ENCODE measurements around the gene HBQ1.
"Not testable (repeated sequence)": the region's sequence is repeated elsewhere in the genome, so short reads cannot be mapped to it uniquely, and the experiment has no call there.

HBQ1 gene

DNA sequence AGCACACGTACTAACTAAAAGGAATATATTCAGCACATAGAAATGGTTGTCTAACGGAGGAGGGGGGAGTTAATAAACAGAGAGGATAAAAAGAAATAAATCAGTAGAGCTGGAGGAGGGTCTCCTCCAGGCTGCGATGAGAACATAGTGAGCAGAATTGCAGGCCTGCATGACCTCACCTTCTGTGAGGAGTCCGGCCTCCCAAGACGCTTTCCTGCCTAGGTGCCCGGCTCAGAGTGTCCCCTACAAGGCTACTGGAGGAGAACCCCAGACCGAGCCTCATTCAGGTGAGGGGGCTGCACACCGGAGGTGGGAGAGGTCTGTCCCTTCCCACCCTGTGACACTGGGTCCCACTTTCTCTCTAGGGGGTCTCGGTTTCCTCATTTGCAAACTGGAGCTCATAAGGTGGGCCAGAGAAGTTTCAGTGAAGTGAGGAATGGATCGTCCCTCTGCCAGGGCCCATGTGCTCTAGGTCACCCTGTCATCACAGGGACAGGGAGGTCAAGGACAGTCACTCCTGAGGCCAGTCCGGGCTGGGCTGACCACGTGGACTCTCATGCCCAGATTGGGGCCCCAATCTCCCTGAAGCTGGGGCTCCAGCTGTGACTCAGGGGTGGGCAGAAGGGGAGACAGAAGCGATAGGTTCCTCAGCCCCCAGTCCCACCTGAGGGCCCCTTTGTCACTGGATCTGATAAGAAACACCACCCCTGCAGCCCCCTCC is 17.8 kb upstream of the HBQ1 start:
- no peak for DNase-seq

DNA sequence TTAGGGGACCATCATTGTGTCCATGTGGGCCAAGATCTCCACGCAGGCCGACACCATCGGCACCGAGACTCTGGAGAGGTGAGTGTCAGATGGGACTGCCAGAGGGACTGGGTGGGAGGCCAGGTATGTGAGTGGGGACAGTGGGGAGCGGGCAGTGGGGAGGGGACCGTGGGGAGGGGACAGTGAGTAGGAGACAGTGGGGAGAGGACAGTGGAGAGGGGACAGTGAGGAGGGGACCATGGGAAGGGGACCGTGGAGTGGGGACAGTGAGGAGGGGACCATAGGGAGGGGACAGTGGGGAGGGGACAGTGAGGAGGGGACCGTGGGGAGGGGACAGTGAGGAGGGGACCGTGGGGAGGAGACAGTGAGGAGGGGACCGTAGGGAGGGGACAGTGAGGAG is 17.1 kb upstream of the HBQ1 start:
- not testable (repeated sequence) for DNase-seq

GRCh38 chr16:163696-164095 is 16.6 kb upstream of the HBQ1 start:
- not testable (repeated sequence) for DNase-seq

DNA sequence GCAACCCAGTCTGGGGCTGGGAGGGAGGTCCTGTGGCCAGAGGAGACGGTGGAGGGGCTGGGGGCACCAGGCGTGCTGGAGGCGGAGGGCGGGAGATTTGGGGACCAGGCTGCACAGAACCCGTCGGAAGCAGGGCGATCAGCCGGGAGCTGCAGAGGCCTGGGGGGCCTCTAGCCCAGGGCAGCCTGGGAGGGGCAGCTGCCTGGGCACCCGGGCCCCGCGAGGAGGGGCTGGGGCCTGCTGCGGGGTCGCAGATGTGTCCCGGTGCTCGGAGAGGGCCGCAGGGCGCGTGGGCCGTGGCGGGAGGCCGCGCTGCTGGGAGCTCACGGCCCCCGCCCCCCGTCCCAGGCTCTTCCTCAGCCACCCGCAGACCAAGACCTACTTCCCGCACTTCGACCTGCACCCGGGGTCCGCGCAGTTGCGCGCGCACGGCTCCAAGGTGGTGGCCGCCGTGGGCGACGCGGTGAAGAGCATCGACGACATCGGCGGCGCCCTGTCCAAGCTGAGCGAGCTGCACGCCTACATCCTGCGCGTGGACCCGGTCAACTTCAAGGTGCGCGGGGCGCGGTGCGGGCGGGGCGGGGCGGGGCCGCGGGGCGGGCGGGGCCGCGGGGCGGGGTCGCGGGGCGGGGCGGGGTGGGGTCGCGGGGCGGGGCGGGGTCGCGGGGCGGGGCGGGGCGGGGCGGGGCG is 16.0 kb upstream of the HBQ1 start:
- not testable (repeated sequence) for DNase-seq

DNA sequence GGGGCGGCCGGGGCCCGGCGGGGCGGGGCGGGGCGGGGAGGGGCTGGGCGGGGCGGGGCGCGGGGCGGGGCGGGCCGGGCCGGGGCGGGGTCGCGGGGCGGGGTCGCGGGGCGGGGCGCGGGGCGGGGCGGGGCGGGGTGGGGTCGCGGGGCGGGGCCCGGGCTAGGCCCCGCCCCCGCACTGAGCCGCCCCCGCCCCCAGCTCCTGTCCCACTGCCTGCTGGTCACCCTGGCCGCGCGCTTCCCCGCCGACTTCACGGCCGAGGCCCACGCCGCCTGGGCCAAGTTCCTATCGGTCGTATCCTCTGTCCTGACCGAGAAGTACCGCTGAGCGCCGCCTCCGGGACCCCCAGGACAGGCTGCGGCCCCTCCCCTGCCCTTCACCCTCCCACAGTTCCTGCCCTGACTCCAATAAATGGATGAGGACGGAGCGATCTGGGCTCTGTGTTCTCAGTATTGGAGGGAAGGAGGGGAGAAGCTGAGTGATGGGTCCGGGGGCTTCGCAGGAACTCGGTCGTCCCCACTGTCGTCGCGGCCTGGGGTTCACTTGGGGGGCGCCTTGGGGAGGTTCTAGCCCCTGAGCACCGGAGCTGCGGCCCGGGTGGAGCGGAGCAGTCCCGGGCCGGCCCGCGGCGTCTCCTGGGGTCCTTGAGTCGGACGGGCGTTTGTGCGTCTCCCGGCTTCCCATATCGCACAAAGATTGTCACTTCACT is 15.3 kb upstream of the HBQ1 start:
- DNase-seq = no peak

- no peak for DNase-seq
Measured at GRCh38 chr16:165539-166374, 14.5 kb upstream of the HBQ1 start, which contains the start of gene HBM. Gene HBM, plus strand, starts transcription at chr16:165978. Its CDS starts 20 bp downstream, at chr16:165998.

DNA sequence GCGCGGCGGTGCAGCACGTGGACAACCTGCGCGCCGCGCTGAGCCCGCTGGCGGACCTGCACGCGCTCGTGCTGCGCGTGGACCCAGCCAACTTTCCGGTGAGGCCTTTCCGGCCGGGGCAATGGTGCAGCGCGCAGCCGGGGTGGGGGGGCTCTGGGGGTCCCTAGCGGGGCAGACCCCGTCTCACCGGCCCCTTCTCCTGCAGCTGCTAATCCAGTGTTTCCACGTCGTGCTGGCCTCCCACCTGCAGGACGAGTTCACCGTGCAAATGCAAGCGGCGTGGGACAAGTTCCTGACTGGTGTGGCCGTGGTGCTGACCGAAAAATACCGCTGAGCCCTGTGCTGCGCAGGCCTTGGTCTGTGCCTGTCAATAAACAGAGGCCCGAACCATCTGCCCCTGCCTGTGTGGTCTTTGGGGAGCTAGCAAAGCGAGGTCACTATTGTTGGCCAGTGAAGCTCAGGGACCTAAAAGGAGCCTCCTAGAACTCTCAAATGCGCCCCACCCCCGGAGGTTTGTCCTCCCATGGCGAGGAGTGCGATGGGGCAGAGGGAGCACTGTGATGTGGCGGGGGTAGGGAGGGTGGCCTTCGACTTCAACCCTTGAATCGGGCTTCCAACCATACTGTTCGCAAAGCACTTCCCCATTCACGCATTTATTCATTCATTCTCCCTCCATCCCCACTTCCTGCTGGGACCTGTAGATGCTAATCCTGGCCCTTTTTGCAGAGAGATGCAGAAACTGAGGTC is 13.7 kb upstream of the HBQ1 start:
- no peak for DNase-seq

GRCh38 chr16:167122-167690 is 13.1 kb upstream of the HBQ1 start:
- no peak for DNase-seq

DNA sequence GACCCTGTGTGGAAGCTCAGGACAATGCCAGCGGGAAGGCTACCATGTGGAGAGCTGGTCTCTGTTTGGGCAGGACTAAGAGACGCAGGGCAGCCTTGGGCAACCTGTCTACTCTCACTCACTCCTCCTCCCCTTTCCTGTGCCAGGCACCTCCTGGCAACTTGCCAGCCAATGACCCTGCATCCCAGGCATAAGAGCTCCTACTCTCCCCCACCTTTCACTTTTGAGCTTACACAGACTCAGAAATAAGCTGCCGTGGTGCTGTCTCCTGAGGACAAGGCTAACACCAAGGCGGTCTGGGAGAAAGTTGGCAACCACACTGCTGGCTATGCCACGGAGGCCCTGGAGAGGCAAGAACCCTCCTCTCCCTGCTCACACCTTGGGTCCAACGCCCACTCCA is 11.8 kb upstream of the HBQ1 start:
- DNase-seq = no peak

GRCh38 chr16:169014-169413 is 11.2 kb upstream of the HBQ1 start:
- DNase-seq = no peak

DNA sequence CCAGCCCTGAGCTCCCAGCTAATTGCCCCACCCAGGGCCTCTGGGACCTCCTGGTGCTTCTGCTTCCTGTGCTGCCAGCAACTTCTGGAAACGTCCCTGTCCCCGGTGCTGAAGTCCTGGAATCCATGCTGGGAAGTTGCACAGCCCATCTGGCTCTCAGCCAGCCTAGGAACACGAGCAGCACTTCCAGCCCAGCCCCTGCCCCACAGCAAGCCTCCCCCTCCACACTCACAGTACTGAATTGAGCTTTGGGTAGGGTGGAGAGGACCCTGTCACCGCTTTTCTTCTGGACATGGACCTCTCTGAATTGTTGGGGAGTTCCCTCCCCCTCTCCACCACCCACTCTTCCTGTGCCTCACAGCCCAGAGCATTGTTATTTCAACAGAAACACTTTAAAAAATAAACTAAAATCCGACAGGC is 10.2 kb upstream of the HBQ1 start:
- DNase-seq = not testable (repeated sequence)

DNA sequence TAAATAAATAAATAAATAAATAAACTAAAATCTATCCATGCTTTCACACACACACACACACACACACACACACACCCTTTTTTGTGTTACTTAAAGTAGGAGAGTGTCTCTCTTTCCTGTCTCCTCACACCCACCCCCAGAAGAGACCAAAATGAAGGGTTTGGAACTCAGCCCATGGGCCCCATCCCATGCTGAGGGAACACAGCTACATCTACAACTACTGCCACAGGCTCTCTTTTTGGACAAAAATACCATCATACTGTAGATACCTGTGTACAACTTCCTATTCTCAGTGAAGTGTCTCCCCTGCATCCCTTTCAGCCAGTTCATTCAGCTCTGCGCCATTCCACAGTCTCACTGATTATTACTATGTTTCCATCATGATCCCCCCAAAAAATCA is 9.5 kb upstream of the HBQ1 start:
- no peak for DNase-seq

DNA sequence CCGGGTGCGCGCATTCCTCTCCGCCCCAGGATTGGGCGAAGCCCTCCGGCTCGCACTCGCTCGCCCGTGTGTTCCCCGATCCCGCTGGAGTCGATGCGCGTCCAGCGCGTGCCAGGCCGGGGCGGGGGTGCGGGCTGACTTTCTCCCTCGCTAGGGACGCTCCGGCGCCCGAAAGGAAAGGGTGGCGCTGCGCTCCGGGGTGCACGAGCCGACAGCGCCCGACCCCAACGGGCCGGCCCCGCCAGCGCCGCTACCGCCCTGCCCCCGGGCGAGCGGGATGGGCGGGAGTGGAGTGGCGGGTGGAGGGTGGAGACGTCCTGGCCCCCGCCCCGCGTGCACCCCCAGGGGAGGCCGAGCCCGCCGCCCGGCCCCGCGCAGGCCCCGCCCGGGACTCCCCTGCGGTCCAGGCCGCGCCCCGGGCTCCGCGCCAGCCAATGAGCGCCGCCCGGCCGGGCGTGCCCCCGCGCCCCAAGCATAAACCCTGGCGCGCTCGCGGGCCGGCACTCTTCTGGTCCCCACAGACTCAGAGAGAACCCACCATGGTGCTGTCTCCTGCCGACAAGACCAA is 7.8 kb upstream of the HBQ1 start, which contains the start of gene HBA2:
Gene HBA2 (plus strand): TSS at position 503 of the 568 bp plus-strand sequence. CDS start 37 bp downstream, at position 540.
- not testable (repeated sequence) for DNase-seq

GRCh38 chr16:173211-173854 is 6.9 kb upstream of the HBQ1 start:
- not testable (repeated sequence) for DNase-seq

GRCh38 chr16:173928-174769 is 6.1 kb upstream of the HBQ1 start:
- DNase-seq = not testable (repeated sequence)

- no peak for DNase-seq
Measured at GRCh38 chr16:175011-175949, 5.0 kb upstream of the HBQ1 start.

- not testable (repeated sequence) for DNase-seq
Measured at GRCh38 chr16:176006-176405, 4.3 kb upstream of the HBQ1 start.
